ENCODE measurements around the gene KIZ. TPM values are rescaled to one million over a fixed set of nuclear protein-coding genes. Genes with fewer than 3 reads are reported as not detected.

Gene KIZ
- total and polyA plus RNA-seq, 2 experiments from 2014 or later, result 58.3 to 63.6 TPM

DNA sequence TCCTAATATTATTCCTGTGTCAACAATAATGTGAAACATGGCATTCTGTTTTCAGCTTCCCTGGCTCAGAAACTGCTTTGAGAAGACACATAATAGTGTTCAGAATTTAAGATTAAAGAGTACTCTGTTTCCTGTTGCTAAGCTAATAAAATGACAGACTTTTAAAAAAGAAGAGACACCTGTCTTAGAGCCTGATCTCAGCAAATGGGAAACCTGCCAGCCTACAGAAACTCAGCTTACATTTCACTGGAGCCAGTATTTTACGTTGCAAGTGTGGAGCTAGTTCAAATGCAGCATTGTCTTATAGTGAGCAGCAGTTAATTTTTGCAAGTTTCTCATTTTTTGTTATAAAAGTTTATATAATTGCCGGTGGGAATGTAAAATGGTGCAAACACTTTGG, 28.8 kb downstream of the KIZ start:
- Histone ChIP-seq H3K27ac (ENCODE audit: low read depth) (no peak overlapping the region), H3K79me2 (replicated peaks; ENCODE audit: insufficient read depth) (peaks cover 11% of the 10 kb centered on the region; the same call in 1 of the 2 replicates), H3K4me3 (no peak overlapping the region), H3F3A (replicated peaks; ENCODE audit: low read depth) (no peaks in the 10 kb centered on the region), H3K4me2 (no peak overlapping the region), H3K36me3 (ENCODE audit: insufficient read depth) (no peaks in the 10 kb centered on the region; the same call in 1 of the 2 replicates), H4K20me1 (replicated peaks; ENCODE audit: insufficient read depth) (no peaks in the 10 kb centered on the region), H3K4me1 (ENCODE audit: insufficient read depth) (peaks cover 7% of the 10 kb centered on the region; the same call in 1 of the 2 replicates), H3K27me3 (ENCODE audit: insufficient read depth) (no peaks in the 10 kb centered on the region), H3K9me2 (ENCODE audit: insufficient read depth) (no peaks in the 10 kb centered on the region), H2AFZ (no peak overlapping the region)
- Mint-ChIP-seq H3K36me3 (ENCODE audit: low read depth) (peaks cover 12% of the 10 kb centered on the region; the same call in 2 of the 3 replicates), H3K9me3 (no peaks in the 10 kb centered on the region), H3K4me3 (no peak overlapping the region), H3K4me1 (peaks cover 7% of the 10 kb centered on the region; the same call in 1 of the 3 replicates), H3K27ac (no peak overlapping the region), H3K27me3 (ENCODE audit: insufficient read depth, low read depth, poor library complexity) (no peaks in the 10 kb centered on the region)
- TF ChIP-seq JUNB (IDR thresholded peaks at IDR 0.05; ENCODE audit: unreplicated experiment) (no peak), CREB1 (CRISPR knock-in tag; IDR thresholded peaks at IDR 0.05; ENCODE audit: low read depth) (no peak), ZNF331 (CRISPR knock-in tag; IDR thresholded peaks at IDR 0.05; ENCODE audit: low read depth) (no peak), EZH2phosphoT487 (IDR thresholded peaks at IDR 0.05; ENCODE audit: unreplicated experiment) (no peak)
- TF ChIP-seq, protein P1, sequence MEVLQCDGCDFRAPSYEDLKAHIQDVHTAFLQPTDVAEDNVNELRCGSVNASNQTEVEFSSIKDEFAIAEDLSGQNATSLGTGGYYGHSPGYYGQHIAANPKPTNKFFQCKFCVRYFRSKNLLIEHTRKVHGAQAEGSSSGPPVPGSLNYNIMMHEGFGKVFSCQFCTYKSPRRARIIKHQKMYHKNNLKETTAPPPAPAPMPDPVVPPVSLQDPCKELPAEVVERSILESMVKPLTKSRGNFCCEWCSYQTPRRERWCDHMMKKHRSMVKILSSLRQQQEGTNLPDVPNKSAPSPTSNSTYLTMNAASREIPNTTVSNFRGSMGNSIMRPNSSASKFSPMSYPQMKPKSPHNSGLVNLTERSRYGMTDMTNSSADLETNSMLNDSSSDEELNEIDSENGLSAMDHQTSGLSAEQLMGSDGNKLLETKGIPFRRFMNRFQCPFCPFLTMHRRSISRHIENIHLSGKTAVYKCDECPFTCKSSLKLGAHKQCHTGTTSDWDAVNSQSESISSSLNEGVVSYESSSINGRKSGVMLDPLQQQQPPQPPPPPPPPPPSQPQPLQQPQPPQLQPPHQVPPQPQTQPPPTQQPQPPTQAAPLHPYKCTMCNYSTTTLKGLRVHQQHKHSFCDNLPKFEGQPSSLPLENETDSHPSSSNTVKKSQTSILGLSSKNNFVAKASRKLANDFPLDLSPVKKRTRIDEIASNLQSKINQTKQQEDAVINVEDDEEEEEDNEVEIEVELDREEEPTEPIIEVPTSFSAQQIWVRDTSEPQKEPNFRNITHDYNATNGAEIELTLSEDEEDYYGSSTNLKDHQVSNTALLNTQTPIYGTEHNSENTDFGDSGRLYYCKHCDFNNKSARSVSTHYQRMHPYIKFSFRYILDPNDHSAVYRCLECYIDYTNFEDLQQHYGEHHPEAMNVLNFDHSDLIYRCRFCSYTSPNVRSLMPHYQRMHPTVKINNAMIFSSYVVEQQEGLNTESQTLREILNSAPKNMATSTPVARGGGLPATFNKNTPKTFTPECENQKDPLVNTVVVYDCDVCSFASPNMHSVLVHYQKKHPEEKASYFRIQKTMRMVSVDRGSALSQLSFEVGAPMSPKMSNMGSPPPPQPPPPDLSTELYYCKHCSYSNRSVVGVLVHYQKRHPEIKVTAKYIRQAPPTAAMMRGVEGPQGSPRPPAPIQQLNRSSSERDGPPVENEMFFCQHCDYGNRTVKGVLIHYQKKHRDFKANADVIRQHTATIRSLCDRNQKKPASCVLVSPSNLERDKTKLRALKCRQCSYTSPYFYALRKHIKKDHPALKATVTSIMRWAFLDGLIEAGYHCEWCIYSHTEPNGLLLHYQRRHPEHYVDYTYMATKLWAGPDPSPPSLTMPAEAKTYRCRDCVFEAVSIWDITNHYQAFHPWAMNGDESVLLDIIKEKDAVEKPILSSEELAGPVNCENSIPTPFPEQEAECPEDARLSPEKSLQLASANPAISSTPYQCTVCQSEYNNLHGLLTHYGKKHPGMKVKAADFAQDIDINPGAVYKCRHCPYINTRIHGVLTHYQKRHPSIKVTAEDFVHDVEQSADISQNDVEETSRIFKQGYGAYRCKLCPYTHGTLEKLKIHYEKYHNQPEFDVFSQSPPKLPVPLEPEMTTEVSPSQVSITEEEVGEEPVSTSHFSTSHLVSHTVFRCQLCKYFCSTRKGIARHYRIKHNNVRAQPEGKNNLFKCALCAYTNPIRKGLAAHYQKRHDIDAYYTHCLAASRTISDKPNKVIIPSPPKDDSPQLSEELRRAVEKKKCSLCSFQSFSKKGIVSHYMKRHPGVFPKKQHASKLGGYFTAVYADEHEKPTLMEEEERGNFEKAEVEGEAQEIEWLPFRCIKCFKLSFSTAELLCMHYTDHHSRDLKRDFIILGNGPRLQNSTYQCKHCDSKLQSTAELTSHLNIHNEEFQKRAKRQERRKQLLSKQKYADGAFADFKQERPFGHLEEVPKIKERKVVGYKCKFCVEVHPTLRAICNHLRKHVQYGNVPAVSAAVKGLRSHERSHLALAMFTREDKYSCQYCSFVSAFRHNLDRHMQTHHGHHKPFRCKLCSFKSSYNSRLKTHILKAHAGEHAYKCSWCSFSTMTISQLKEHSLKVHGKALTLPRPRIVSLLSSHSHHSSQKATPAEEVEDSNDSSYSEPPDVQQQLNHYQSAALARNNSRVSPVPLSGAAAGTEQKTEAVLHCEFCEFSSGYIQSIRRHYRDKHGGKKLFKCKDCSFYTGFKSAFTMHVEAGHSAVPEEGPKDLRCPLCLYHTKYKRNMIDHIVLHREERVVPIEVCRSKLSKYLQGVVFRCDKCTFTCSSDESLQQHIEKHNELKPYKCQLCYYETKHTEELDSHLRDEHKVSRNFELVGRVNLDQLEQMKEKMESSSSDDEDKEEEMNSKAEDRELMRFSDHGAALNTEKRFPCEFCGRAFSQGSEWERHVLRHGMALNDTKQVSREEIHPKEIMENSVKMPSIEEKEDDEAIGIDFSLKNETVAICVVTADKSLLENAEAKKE (CRISPR knock-in tag; IDR thresholded peaks at IDR 0.05), result no peak
- TF ChIP-seq, protein P2, sequence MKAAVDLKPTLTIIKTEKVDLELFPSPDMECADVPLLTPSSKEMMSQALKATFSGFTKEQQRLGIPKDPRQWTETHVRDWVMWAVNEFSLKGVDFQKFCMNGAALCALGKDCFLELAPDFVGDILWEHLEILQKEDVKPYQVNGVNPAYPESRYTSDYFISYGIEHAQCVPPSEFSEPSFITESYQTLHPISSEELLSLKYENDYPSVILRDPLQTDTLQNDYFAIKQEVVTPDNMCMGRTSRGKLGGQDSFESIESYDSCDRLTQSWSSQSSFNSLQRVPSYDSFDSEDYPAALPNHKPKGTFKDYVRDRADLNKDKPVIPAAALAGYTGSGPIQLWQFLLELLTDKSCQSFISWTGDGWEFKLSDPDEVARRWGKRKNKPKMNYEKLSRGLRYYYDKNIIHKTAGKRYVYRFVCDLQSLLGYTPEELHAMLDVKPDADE (IDR thresholded peaks at IDR 0.05), result no peak
- TF ChIP-seq, protein P3, sequence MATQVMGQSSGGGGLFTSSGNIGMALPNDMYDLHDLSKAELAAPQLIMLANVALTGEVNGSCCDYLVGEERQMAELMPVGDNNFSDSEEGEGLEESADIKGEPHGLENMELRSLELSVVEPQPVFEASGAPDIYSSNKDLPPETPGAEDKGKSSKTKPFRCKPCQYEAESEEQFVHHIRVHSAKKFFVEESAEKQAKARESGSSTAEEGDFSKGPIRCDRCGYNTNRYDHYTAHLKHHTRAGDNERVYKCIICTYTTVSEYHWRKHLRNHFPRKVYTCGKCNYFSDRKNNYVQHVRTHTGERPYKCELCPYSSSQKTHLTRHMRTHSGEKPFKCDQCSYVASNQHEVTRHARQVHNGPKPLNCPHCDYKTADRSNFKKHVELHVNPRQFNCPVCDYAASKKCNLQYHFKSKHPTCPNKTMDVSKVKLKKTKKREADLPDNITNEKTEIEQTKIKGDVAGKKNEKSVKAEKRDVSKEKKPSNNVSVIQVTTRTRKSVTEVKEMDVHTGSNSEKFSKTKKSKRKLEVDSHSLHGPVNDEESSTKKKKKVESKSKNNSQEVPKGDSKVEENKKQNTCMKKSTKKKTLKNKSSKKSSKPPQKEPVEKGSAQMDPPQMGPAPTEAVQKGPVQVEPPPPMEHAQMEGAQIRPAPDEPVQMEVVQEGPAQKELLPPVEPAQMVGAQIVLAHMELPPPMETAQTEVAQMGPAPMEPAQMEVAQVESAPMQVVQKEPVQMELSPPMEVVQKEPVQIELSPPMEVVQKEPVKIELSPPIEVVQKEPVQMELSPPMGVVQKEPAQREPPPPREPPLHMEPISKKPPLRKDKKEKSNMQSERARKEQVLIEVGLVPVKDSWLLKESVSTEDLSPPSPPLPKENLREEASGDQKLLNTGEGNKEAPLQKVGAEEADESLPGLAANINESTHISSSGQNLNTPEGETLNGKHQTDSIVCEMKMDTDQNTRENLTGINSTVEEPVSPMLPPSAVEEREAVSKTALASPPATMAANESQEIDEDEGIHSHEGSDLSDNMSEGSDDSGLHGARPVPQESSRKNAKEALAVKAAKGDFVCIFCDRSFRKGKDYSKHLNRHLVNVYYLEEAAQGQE (IDR thresholded peaks at IDR 0.05; ENCODE audit: unreplicated experiment), result no peak
- DNase-seq (ENCODE audit: low spot score), result no peak
- ATAC-seq, result no peak

All from GM23338 (cell line).